ENCODE data around the gene SBF1. TPM values are rescaled to one million over a fixed set of nuclear protein-coding genes. Genes with fewer than 3 reads are reported as not detected.

Gene SBF1
- total RNA-seq, 4 donors from 2014 or later: 56.1 to 121 (median 86.9) TPM

DNA sequence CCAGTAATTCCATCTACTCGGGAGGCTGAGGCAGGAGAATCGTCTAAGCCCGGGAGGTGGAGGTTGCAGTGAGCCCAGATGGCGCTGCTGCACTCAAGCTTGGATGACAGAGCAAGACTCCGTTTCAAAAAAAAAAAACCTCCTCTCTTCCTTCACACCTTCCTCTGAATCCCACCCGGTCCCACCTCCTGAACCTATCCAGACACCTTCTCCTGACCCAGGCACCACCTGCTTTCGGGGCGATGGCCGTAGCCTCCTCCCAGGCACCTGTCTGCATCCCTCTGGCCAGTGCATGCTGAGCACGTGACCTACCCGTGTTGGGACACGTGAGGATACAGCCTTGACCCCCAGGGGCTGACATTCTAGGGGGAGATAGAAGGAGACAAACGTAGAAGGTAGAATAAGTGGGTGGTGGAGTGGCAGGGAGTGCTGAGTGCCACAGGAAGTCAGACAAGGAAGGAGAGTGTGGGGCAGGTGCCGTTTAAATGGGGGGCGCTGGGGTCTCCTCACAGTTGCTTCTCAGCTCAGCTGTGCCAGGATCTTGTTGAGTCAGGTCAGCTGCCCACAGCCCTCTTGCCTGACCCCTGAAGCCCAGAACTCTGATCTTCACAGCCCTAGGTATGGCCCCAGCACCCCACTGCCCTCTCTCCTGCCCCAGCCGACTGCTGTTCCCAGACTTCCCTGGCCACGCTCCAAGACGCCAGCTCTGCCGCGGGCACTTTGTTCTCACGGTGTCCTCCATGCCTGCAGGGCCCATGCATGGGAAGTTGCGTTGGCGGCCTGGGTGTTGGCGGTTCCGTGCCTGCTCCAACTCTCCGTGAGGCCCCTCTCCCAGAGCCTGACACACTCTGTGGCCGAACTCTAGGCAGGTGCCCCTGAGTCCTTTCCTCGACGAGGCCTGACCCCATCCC lies 10.6 kb upstream of the SBF1 start:
- Histone ChIP-seq H3K4me1 (peaks cover 3 to 19% (median 16%) of the 10 kb centered on the region in 4 donors), H3K4me3 (no peak overlapping the region), H3K36me3 (no peaks in the 10 kb centered on the region), H3K27ac (replicated peaks in 1 of 4) (no peak overlapping the region), H3K9me3 (no peaks in the 10 kb centered on the region), H3K27me3 (peaks cover 10 to 93% (median 43%) of the 10 kb centered on the region in 4 donors)
- TF ChIP-seq CTCF (IDR thresholded peaks at IDR 0.05) (no peak), EP300 (IDR thresholded peaks at IDR 0.05) (no peak), POLR2A (IDR thresholded peaks at IDR 0.05; ENCODE audit: low read depth) (no peak), POLR2AphosphoS5 (IDR thresholded peaks at IDR 0.05) (no peak)
- intact Hi-C loops (cut with DNase I): no loop called here
- no peak for DNase-seq (ENCODE audit: extremely low spot score)
- WGBS: 71% methylated on average over 28 of the region's 29 CpGs

DNA sequence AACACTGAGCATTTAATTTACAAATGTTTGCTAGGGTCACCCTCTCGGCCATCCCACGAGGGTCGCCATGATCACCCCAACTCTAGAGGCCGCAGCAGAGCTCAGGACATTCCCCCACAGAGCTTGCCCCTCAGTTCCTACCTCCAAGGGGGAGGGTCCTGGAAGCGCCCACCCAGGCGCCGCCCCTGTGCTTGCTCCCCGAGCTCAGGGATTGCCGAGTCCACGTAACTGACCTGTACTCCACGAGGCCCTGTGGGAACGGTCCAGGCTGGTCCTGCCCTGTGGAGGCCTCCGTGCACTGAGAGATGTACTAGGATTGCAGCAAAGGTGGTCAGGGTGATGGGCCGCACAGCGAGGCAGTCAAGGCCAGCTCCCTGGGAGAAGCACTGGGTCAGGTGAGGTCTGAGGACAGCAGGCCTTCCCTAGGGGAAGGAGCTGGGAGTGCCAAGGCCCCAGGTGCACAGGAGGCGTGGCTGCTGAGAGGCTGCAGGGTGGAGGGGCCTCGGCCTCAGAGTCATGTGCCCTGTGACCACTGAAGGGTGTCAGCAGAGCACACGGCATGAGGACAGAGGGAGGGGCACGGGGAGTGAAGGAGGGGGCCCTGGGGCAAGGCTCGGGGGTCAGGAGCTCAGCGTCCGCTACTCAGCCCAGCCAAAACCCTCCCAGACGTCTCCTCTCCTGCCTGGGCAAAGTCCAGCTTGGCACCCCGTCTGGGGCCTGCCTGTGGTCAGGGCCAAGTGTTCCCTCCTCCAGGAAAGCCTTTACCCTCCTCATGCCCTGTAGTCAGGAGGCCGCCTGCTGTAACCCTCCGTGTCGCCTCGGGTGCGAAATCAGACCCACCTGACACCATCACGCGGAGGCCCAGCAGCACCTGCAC lies 9.4 kb upstream of the SBF1 start:
- intact Hi-C loops (cut with DNase I): no loop called here
- TF ChIP-seq EP300 (IDR thresholded peaks at IDR 0.05): no peak
- no peak for TF ChIP-seq POLR2AphosphoS5 (IDR thresholded peaks at IDR 0.05)
- TF ChIP-seq CTCF (IDR thresholded peaks at IDR 0.05): no peak
- no peak for TF ChIP-seq POLR2A (IDR thresholded peaks at IDR 0.05; ENCODE audit: low read depth)
- Histone ChIP-seq H3K4me1 (peaks cover 3 to 19% (median 16%) of the 10 kb centered on the region in 4 donors), H3K27ac (replicated peaks in 1 of 4) (no peak overlapping the region), H3K27me3 (peaks cover 10 to 97% (median 47%) of the 10 kb centered on the region in 4 donors), H3K36me3 (no peaks in the 10 kb centered on the region), H3K9me3 (no peaks in the 10 kb centered on the region), H3K4me3 (no peak overlapping the region)
- 85% methylated on average over 14 of the region's 31 CpGs for WGBS
- DNase-seq (ENCODE audit: extremely low spot score): no peak

DNA sequence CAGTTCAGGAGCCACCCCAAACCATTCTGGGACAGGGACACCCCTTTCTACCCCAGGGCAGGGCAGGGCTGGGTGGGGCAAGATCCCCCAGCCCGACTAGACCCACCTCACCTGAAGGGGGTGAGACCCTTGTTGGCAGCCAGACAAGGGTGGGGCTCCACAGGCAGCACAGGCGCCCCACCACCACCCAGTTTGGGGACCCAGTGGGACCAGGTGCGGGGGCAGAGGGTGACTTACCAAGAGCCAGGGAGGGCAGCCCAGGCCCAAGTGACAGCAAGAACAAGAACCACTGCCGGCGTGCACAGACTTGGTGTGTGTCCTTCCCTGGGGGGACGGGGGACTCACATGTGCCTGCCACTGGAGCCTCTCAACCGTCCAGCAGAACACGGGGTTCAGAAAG lies 8.7 kb upstream of the SBF1 start:
- H3K36me3 ChIP-seq: no peaks in the 10 kb centered on the region

DNA sequence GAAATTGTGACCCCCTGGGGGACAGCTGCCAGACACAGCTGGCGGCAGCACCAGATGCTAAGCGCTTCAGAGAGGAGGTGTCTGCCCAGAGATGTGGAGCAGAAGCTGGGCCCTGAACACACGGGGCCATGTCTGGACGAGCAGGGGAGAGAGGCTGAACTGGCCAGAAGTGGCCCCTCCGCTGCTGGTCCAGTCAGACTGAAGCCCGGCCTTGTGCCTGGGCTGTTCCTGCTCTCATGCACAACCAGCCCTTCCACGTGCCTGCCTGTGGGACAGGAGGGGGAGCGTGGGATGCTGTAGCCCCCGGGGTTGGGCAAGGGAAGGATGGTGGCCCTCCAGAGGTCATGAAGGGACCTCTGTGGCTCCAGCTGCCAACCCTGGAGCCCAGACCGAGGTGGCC lies 8.3 kb upstream of the SBF1 start:
- H3K4me1 ChIP-seq: peaks cover 3 to 19% (median 16%) of the 10 kb centered on the region in 4 donors
- intact Hi-C loops (cut with DNase I): no loop called here
- H3K27ac ChIP-seq (replicated peaks in 1 of 4): no peak overlapping the region
- DNase-seq (ENCODE audit: extremely low spot score): no peak
- no peak overlapping the region for H3K4me3 ChIP-seq
- H3K9me3 ChIP-seq: no peaks in the 10 kb centered on the region
- TF ChIP-seq POLR2AphosphoS5 (IDR thresholded peaks at IDR 0.05): no peak
- TF ChIP-seq POLR2A (IDR thresholded peaks at IDR 0.05; ENCODE audit: low read depth): no peak
- TF ChIP-seq EP300 (IDR thresholded peaks at IDR 0.05): no peak
- TF ChIP-seq CTCF (IDR thresholded peaks at IDR 0.05): no peak
- 80% methylated on average over 4 of the region's 10 CpGs for WGBS
- peaks cover 10 to 96% (median 46%) of the 10 kb centered on the region in 4 donors for H3K27me3 ChIP-seq
- H3K36me3 ChIP-seq: no peaks in the 10 kb centered on the region

More for the DNA sequence above, 8.7 kb upstream of the SBF1 start:
- TF ChIP-seq EP300 (IDR thresholded peaks at IDR 0.05) (no peak), POLR2AphosphoS5 (IDR thresholded peaks at IDR 0.05) (no peak), POLR2A (IDR thresholded peaks at IDR 0.05; ENCODE audit: low read depth) (no peak), CTCF (IDR thresholded peaks at IDR 0.05) (no peak)
- no peak for DNase-seq (ENCODE audit: extremely low spot score)
- intact Hi-C loops (cut with DNase I): no loop called here
- 93% methylated on average over 3 of the region's 8 CpGs for WGBS
- Histone ChIP-seq H3K27me3 (peaks cover 10 to 99% (median 47%) of the 10 kb centered on the region in 4 donors), H3K27ac (replicated peaks in 1 of 4) (no peak overlapping the region), H3K4me3 (no peak overlapping the region), H3K9me3 (no peaks in the 10 kb centered on the region), H3K4me1 (peaks cover 3 to 19% (median 16%) of the 10 kb centered on the region in 4 donors)

All from esophagus muscularis mucosa (tissue), 4 donors.